GM18502 (cell line): Measurements from ENCODE around the gene CCL25.
A peak's percentile ranks its signal among the peaks of the same experiment; 100 is the strongest.

Experiments used
- ATAC-seq: cut with Tn5 transposase; IDR thresholded peaks from one replicate; pipeline ENCODE4 v1.9.1; 2021; ENCODE audit warnings: mild to moderate bottlenecking; ENCODE audit not compliant: unreplicated experiment, poor library complexity

The CCL25 gene

DNA sequence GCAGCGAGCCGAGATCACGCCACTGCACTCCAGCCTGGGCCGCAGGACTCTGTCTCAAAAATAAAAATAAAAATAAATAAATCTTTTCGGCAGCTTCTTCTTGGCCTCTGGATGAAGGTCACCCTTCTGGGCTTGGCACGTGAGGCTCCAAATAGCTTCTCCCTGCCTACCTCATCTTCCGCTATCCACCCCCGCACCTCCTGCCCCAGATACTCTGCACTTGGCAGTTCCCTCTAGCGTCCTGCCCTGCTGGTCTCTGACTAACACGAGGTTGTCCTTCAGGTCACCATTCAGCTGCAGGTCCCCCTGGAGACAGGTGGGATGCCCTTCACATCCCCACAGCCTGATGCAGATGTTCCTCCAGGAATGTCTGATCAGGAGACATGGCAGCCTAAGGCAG, 8.5 kb upstream of the CCL25 start:
- no peak for ATAC-seq

DNA sequence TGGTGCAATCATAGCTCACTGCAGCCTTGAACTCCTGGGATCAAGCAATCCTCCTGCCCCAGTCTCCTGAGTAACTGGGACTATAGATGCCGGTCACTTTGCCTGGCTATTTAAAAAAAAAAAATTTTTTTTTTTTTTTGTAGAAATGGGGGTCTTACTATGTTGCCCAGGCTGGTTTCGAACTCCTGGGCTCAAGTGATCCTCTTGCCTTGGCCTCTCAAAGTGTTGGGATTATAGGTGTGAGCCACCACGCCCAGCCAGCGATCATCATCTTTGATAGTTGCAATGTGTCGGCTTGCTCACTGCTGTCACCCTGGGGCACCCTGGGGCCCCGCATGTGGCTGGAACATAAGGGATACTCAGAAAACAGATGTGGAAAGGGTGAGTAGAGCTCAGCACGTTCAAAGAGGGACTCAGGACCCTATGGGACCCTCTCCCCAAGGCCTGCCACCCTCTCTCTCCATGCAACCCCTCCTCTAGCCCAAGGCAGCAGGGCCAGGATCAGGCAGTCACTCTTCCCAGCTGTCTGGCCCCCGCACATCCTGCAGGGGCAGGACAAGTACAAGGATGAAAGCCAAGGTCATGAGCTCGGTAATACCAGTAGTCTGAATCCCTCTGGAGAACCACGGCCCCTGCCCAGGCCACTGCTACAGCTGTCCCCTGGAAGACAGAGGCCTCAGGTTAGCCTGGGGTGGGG, 6.5 kb upstream of the CCL25 start:
- no peak for ATAC-seq

DNA sequence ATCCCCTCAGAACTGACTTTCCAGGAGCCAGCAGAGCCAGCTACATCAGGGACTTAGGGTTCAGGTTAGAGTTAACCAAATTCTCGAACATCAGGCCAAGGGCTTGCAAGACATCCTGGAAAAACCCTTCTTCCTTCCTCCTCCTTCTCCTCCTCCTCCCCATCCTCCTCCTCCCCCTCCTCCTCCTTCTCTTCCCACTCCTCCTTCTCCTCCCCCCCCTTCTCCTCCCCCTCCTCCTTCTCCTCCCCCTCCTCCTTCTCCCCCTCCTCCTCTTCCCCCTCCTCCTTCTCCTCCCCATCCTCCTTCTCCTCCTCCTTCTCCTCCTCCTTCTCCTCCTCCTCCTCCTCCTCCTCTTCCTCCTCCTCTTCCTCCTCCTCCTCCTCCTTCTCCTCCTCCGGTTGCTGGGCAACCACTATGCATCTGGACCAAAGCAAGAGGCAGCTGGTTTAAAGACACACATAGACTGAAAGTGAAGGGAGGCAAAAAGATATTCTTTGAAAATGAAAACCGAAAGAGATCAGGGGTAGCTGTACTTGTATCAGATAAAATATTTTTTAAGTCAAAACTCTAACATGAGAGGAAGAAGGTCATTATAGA, 5.9 kb upstream of the CCL25 start:
- no peak for ATAC-seq

DNA sequence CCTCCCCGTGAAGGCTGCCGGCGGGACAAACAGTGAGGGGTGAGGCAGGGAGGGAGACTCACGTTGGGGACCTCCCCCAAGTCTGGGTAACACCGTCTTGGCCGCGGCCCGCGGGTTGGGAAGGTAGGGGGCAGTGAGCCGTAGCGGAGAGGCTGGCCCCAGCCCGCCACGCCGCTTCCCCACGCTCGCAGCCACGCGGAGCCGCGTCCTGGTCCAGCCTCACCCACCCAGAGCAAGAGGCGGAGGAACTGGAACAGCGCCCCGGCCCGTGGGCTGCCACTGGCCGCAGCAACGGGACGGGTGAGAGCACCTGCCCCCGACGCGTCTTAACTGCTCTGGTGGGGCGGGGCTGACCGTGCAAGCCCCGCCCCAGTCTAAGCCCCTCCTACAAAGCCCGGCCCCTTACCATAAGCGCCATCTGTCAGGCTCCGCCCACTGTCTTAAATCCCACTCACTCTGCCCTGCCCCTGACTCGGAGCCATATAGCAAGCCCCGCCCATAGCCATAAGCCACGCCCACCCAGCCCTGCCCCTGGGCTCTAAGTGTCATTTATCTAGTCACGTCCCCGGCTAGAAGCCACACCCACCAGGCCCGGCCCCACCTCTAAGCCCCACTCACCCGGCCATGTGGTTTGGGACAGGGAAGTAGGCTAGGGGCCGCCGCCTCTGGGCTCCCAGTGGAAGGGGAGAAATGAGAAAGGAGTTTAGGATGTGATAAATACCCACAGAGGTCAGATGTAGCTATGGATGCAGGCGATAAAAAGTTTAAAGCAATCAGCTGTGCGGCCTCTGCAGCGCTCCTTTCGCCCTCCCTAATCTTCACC, 2.1 kb upstream of the CCL25 start:
- ATAC-seq = peak; percentile 88

DNA sequence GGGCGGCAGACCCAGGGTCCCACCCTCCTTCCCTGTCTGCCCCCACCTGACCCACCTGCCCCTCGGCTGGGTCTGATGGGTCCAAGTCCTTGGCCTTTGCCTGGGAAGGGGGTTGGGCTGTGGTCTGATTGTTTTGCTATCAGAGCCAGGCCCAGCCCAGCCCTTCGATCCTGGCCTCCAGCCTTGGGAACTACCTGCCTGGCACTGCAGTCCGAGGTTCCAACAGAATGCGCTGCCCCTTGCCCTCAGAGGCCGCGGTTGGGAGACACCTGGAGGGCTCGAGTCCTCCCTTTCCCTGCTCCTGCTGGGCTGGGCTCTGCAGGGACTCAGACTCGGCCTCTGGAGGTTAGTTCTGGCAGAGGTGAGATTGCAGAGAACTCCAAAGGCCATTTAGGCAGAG, 1.6 kb downstream of the CCL25 start:
- no peak for ATAC-seq

DNA sequence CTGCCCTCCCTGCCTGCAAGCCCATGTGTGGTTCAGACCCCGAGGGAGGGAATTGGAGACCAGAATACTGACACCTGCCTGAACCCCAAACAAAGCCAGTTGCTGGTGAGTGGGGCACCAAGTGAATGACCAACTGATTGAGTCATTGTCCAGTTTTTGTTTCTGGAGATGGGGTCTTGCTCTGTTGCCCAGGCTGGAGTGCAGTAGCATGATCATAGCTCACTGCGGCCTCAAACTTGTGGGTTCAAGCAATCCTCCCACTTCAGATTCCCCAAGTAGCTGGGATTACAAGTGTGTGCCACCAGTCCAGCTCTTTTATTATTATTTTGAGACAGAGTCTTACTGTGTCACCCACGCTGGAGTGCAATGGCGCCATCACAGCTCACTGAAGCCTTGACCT, 4.0 kb downstream of the CCL25 start:
- ATAC-seq = no peak

DNA sequence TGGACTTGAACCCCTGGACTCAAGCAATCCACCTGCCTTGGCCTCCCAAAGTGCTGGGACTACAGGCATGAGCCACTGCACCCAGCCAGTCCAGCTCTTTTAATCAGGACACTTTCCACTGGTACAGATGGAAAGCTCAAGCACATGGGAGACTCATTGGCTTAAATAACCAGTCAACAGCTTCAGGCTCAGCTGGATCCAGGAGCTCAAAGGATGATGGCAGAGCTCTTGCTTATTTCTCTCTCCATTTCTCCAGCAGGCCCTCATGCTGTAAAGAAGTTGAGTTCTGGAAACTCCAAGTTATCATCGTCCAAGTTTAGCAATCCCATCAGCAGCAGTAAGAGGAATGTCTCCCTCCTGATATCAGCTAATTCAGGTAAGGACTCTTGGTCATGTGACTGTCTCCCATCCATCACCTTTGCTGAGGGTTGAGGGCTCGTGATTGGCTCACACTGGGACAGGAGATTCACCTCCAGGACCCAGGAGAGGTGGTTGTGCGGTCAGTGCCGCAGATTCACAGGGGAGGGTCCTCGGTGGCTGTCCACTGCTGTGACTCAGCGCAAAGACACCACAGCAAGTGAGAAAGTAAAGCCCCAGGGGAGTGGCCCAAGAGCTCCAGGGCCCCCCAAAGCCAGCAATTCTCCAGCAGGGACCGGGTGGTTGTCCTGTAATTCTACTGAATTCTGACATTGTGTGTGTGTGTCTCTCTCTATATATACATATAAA, 5.1 kb downstream of the CCL25 start:
- no peak for ATAC-seq

DNA sequence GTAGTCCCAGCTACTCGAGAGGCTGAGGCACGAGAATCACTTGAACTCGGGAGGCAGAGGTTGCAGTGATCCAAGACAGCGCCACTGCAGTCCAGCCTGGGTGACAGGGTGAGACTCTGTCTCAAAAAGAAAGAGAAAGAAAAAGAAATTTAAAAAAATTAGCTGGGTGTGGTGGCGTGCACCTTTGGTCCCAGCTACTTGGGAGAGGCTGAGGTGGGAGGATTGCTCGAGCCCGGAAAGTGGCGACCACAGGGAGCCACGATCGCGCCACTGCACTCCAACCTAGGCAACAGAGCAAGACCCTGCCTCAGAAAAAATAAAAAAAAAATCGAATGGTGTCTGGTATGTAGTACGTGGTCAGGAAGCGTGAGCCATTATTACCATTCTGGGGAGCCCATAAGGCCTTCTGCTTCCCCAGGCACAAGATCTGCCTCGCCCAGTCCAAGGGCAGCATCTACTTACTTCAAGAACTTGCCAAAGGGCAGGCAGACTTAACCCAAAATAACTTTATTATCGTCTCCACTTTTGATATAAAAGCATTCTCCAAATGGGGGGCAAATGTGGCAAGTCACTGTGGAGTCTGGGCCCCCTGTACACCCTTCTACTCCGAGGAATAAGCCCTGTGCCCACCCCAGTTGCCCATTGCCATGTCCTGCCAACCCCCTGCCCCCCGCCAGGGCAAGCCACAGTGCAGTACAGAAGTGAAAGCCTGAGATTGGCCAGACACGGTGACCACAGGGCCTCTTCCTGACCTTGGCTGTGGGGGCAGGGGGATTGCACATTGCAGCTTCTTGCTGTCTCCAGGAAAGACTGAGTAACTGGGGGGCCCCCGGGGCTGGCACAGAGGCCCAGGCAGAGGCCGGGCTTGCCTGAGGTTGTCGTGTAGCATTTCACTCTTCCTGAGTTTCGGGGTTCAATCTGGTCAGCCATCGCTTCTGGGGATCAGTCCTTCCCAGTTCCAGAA, 12.6 kb downstream of the CCL25 start:
- ATAC-seq = no peak

DNA sequence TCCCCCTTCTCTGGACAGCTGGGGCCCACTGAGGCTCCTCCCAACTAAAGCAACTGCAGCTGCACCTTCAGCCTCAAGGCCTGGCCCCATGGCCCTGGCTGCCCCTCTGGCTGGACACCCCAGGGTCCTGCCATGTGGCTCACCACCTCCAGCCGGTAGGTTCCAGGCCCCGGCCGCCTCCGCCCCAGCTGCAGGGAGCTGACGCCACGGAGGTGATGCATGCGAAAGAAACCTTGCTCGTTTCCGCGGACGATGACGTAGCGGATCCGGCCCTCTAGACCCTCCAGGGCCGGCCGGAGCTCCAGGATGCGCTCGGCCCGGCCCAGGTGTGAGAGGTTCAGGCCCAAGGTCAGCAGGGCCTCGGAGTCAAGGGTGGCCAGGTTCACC, 13.3 kb downstream of the CCL25 start:
- no peak for ATAC-seq

DNA sequence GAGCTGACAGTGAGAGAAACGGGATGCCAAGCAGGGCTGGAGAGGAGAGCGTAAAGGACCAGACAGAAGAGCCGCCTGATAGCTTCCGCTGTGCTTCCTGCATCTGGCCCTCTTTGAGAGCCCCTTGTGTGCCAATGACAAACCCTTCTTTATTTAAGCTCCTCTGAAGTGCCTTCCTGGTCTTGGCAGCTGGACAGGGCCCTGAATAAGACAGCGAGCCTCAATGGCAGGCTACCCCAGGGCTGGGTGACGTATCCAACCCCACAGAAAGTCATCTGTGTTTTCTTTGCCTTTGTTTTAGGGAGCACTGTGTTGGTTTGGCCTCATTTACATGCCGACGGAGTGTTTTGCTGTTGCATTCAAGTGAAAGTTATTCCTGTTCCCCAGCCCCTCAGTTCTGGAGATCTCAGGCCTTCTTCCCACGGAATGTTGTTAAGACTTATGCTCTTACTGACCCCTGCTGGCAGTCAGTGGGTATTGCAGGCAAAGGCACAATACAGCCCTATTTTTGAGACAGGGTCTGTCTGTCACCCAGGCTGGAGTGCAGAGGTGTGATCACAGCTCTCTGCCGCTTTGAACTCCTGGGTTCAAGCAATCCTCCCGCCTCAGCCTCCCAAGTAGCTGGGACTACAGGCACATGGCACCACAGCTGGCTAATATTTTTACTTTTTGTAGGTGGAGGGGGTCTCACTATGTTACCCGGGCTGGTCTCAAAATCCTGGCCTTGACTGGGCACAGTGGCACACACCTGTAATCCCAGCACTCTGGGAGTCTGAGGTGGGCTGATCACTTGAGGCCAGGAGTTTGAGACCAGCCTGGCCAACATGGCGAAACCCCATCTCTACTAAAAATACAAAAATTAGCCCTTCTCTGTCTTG, 16.8 kb downstream of the CCL25 start:
- ATAC-seq = no peak

DNA sequence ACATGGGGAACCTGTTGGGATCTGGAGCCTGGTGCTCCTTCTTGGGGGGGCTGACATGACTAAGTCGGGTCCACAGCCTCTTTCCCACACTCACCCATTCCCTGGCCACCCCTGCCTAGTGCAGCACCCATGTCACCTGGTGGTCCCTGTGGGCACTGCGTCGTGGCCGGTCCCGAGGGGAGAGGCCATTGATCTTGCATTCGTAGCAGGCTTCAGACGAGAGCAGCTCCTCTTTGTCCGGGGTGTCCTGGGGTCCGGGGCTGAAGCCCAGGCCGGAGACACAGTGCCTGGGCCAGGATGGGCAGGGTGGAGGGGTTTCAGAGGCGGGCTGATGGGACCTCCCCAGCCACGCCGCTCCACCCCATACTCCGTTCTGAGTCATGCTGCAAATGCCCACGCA, 19.4 kb downstream of the CCL25 start:
- ATAC-seq = no peak

DNA sequence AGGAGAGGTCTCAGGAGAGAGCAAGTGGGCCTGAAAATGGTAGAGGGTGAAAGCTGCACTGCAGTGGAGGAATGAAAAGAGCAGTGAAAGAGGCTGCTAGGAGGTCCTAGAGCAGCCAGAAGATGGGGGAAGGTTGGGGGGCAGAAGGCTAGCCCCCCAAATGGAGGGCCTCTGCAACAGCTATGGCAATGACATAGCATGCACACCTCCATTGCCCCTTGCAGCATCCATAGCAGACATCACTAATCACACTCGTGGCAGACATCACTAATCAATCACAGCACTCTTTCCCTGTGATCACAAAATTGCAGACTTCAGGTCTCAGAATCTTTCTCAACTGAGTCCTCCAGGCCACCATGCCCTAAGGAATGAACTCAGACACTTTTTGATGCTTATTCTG, 21.9 kb downstream of the CCL25 start:
- ATAC-seq = no peak

DNA sequence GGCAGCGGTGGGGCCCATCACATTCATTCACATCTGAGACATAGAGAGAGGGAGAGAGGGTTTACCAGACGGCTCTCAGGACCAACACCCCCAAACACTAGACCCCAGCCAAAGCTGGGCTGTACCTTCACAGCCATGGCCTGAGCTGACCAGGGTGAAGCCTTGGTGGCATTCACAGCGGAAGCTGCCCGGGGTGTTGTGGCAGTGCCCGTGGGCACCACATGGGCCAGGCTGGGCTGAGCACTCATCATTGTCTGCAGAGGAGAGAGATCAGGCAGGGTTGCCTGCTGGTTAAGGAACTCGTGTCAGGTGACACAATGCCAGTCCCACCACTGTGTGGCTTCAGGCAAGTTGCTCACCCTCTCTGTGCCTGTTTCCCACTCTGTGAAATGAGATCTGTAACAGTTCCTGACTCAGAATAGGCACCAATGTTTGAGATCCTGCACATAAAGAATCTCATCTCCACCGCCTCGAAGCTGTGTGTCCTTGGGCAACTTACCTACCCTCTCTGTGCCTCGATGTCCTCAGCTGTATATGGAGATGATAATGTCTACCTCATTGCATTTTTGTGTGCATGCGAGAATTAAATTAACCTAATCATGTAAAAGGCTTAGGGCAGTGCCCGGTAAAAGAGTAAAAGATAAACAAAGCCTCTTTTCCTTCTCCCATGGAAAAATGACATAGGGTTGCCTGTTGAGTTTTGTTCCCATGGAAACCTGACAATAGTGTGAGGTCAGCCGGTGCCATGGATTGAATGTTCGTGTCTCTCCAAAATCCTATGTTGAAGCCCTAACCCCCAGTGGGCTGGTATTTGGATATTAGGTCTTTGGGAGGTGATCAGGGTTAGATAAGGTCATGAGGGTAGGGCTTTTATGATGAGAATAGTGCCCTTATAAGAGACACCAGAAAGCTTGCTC, 22.9 kb downstream of the CCL25 start:
- ATAC-seq = no peak

DNA sequence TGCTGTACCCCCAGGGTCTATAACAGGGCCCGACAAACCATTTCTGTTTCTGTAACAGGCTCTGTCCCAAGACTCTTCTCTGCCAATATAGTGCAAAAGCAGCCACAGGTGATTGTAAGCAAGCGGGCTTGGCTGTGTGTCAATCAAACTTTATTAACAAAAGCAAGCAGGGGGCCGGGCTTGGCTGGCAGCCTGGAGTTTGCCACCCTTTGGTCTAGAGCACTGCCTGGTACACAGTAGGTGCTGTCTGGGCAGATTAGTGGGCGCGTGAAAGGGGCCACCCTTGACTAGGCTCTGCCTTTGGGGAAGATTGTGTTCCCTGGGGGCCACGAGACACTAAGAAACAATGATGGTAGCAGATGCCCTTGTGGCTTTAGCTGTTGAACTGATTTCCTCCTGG, 27.4 kb downstream of the CCL25 start:
- ATAC-seq = no peak

DNA sequence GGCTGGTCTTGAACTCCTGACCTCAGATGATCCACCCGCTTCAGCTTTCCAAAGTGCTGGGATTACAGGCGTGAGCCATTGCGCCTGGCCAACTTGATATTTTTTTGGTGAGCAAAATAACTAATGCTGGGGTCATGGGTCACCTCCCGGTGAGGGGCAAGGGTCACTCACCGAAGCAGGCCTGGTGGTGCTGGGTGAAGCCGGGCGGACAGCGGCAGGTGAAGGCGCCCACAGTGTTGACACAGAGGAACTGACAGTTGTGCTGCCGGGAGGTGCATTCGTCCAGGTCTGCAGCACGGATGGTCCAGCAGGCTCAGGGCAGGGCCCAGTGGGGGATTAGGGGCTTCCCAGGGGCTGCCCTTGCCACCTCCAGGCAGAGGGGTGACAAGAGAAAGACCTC, 28.3 kb downstream of the CCL25 start:
- no peak for ATAC-seq

DNA sequence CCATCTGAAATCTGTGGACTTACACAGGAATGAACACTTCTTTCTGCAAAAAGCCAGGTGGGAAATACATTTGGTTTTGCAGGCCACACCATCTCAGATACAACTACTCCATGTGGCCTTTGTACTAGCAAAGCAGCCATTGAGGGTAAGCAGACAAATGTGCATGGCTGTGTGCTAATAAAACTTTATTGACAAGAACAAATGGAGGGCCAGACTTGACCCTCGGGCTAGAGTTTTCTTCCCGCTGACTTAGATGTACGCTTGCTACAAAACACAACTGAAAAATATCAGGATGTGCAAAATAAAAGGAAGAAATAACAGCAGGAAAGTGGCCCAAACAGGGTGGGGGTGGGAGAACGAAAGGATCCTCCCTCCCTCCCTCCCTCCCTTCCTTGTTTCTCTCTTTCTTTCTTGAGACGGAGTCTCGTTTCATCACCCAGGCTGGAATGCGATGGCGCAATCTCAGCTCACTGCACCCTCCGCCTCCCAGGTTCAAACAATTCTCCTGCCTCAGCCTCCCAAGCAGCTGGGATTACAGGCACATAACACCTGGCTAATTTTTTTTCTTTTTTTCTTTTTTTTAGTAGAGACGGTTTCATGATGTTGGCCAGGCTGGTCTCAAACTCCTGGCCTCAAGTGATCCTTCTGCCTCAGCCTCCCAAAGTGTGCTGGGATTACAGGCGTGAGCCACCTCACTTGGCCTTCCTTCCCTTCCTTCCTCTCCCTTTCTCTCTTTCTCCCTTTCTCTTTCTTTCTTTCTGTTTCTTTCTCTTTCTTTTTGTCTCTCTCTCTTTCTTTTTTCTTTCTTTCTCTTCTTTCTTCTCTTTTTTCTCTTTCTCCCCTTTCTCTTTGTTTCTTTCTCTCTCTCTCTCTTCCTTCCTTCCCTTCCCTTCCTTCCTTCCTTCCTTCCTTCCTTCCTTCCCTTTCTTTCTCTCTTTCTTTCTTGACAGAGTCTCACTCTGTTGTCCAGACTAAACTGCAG, 29.3 kb downstream of the CCL25 start:
- ATAC-seq = no peak

DNA sequence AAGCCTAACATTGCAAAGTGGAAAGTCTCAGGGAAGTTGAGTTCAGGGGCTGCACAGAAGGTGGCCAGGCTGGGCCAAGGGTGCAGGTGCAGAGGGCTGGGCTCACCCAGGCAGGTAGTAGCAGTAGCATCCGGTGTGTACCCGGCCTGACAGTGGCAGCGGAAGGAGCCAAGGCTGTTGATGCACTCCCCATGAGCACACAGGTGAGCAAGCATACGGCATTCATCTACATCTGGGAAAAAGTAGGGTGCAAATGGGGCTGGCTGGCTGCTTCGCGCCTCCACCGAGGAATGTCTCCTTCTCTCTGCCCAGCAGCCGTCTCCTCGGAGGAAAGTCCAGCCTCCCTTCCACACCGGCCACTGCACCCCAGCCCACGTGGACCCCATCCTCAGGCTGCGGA, 30.6 kb downstream of the CCL25 start:
- no peak for ATAC-seq
